ENCODE data around the gene CTNNBL1. TPM values are rescaled to one million over a fixed set of nuclear protein-coding genes. Genes with fewer than 3 reads are reported as not detected.

The CTNNBL1 gene
- total RNA-seq, 4 donors from 2014 or later = 15.3 to 31.5 (median 27.2) TPM

GRCh38 chr20:37837924-37838323 lies 144.1 kb downstream of the CTNNBL1 start:
- WGBS, 2 donors = 73 to 87% methylated on average over 8 of the region's 8 CpGs
- Histone ChIP-seq H3K36me3 (peaks cover 0 to 32% (median 0%) of the 10 kb centered on the region in 3 donors), H3K27me3 (no peaks in the 10 kb centered on the region), H3K27ac (no peak overlapping the region), H3K9me3 (no peaks in the 10 kb centered on the region), H3K4me3 (no peak overlapping the region), H3K4me1 (no peaks in the 10 kb centered on the region)
- no peak for DNase-seq
- intact Hi-C loops (cut with DNase I) = no loop called here
- TF ChIP-seq POLR2A (IDR thresholded peaks at IDR 0.05) = no peak
- TF ChIP-seq, protein P1, sequence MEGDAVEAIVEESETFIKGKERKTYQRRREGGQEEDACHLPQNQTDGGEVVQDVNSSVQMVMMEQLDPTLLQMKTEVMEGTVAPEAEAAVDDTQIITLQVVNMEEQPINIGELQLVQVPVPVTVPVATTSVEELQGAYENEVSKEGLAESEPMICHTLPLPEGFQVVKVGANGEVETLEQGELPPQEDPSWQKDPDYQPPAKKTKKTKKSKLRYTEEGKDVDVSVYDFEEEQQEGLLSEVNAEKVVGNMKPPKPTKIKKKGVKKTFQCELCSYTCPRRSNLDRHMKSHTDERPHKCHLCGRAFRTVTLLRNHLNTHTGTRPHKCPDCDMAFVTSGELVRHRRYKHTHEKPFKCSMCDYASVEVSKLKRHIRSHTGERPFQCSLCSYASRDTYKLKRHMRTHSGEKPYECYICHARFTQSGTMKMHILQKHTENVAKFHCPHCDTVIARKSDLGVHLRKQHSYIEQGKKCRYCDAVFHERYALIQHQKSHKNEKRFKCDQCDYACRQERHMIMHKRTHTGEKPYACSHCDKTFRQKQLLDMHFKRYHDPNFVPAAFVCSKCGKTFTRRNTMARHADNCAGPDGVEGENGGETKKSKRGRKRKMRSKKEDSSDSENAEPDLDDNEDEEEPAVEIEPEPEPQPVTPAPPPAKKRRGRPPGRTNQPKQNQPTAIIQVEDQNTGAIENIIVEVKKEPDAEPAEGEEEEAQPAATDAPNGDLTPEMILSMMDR (IDR thresholded peaks at IDR 0.05) = no peak

- no peak for TF ChIP-seq POLR2A (IDR thresholded peaks at IDR 0.05)
- TF ChIP-seq, protein P1 (IDR thresholded peaks at IDR 0.05) = no peak
- DNase-seq = no peak
- intact Hi-C loops (cut with DNase I) = no loop called here
- peaks cover 0 to 41% (median 0%) of the 10 kb centered on the region in 3 donors for H3K36me3 ChIP-seq
- H3K27me3 ChIP-seq = no peaks in the 10 kb centered on the region
- no peak overlapping the region for H3K4me3 ChIP-seq
- no peak overlapping the region for H3K27ac ChIP-seq
- H3K9me3 ChIP-seq = no peaks in the 10 kb centered on the region
- 85 to 90% methylated on average over 6 of the region's 6 CpGs for WGBS, 2 donors
- no peaks in the 10 kb centered on the region for H3K4me1 ChIP-seq
Measured at GRCh38 chr20:37838769-37839431, 145.1 kb downstream of the CTNNBL1 start.

- H3K9me3 ChIP-seq = no peaks in the 10 kb centered on the region
- no peak overlapping the region for H3K4me3 ChIP-seq
- no peaks in the 10 kb centered on the region for H3K27me3 ChIP-seq
- no peaks in the 10 kb centered on the region for H3K4me1 ChIP-seq
- WGBS, 2 donors = 92 to 96% methylated on average over 3 of the region's 3 CpGs
- intact Hi-C loops (cut with DNase I) = no loop called here
- TF ChIP-seq, protein P1 (IDR thresholded peaks at IDR 0.05) = no peak
- no peak for TF ChIP-seq POLR2A (IDR thresholded peaks at IDR 0.05)
- DNase-seq = no peak
- no peak overlapping the region for H3K27ac ChIP-seq
- H3K36me3 ChIP-seq = peaks cover 0 to 47% (median 0%) of the 10 kb centered on the region in 3 donors
Measured at GRCh38 chr20:37839432-37839827, 145.6 kb downstream of the CTNNBL1 start.

- Histone ChIP-seq H3K4me3 (no peak overlapping the region), H3K27ac (no peak overlapping the region), H3K4me1 (no peaks in the 10 kb centered on the region), H3K9me3 (no peaks in the 10 kb centered on the region), H3K36me3 (peaks cover 0 to 52% (median 0%) of the 10 kb centered on the region in 3 donors), H3K27me3 (no peaks in the 10 kb centered on the region)
- intact Hi-C loops (cut with DNase I) = no loop called here
- TF ChIP-seq, protein P1 (IDR thresholded peaks at IDR 0.05) = no peak
- no peak for TF ChIP-seq POLR2A (IDR thresholded peaks at IDR 0.05)
- 89 to 90% methylated on average over 7 of the region's 7 CpGs for WGBS, 2 donors
- no peak for DNase-seq
Measured at GRCh38 chr20:37839955-37840354, 146.1 kb downstream of the CTNNBL1 start.

GRCh38 chr20:37841389-37841788 lies 147.6 kb downstream of the CTNNBL1 start:
- no peaks in the 10 kb centered on the region for H3K4me1 ChIP-seq
- TF ChIP-seq, protein P1 (IDR thresholded peaks at IDR 0.05) = no peak
- TF ChIP-seq POLR2A (IDR thresholded peaks at IDR 0.05) = no peak
- no peaks in the 10 kb centered on the region for H3K27me3 ChIP-seq
- intact Hi-C loops (cut with DNase I) = no loop called here
- H3K9me3 ChIP-seq = no peaks in the 10 kb centered on the region
- peaks cover 0 to 66% (median 0%) of the 10 kb centered on the region in 3 donors for H3K36me3 ChIP-seq
- H3K27ac ChIP-seq = no peak overlapping the region
- DNase-seq = no peak
- H3K4me3 ChIP-seq = no peak overlapping the region
